ENCODE results near the gene ARHGAP44. TPM values are rescaled to one million over a fixed set of nuclear protein-coding genes. Genes with fewer than 3 reads are reported as not detected.
"Not testable (repeated sequence)": the region's sequence is repeated elsewhere in the genome, so short reads cannot be mapped to it uniquely, and the experiment has no call there.

ARHGAP44 gene
- polyA plus RNA-seq, 4 donors: 6.6 to 9.0 (median 7.6) TPM

- DNase-seq (ENCODE audit: low read depth in 4 of 4, low spot score in 2 of 4): no peak
These were observed 169.5 kb downstream of the ARHGAP44 start for GRCh38 chr17:12958786-12959185.

- DNase-seq (ENCODE audit: low read depth in 4 of 4, low spot score in 2 of 4): no peak
These were observed 170.1 kb downstream of the ARHGAP44 start for GRCh38 chr17:12959441-12959840.

- DNase-seq (ENCODE audit: low read depth in 4 of 4, low spot score in 2 of 4): no peak
These were observed 172.4 kb downstream of the ARHGAP44 start for GRCh38 chr17:12961655-12962054.

GRCh38 chr17:12963505-12963904 is 174.2 kb downstream of the ARHGAP44 start:
- DNase-seq (ENCODE audit: low read depth in 4 of 4, low spot score in 2 of 4): no peak

GRCh38 chr17:12964162-12964561 is 174.9 kb downstream of the ARHGAP44 start:
- no peak for DNase-seq (ENCODE audit: low read depth in 4 of 4, low spot score in 2 of 4)

GRCh38 chr17:12964840-12965239 is 175.5 kb downstream of the ARHGAP44 start:
- no peak for DNase-seq (ENCODE audit: low read depth in 4 of 4, low spot score in 2 of 4)

GRCh38 chr17:12965988-12966387 is 176.7 kb downstream of the ARHGAP44 start:
- DNase-seq (ENCODE audit: low read depth in 4 of 4, low spot score in 2 of 4): no peak

GRCh38 chr17:12966413-12966812 is 177.1 kb downstream of the ARHGAP44 start:
- no peak for DNase-seq (ENCODE audit: low read depth in 4 of 4, low spot score in 2 of 4)

GRCh38 chr17:12967962-12968361 is 178.7 kb downstream of the ARHGAP44 start:
- DNase-seq (ENCODE audit: low read depth in 4 of 4, low spot score in 2 of 4): no peak

- no peak for DNase-seq (ENCODE audit: low read depth in 4 of 4, low spot score in 2 of 4)
These were observed 184.3 kb downstream of the ARHGAP44 start for GRCh38 chr17:12973496-12974004.

GRCh38 chr17:12974005-12974531 is 184.8 kb downstream of the ARHGAP44 start:
- no peak for DNase-seq (ENCODE audit: low read depth in 4 of 4, low spot score in 2 of 4)

GRCh38 chr17:12977008-12977751 is 187.9 kb downstream of the ARHGAP44 start:
- no peak for DNase-seq (ENCODE audit: low read depth in 4 of 4, low spot score in 2 of 4)

- DNase-seq (ENCODE audit: low read depth in 4 of 4, low spot score in 2 of 4): not testable (repeated sequence)
These were observed 189.5 kb downstream of the ARHGAP44 start for GRCh38 chr17:12978787-12979186.

GRCh38 chr17:12979246-12979645 is 189.9 kb downstream of the ARHGAP44 start:
- no peak for DNase-seq (ENCODE audit: low read depth in 4 of 4, low spot score in 2 of 4)

- DNase-seq (ENCODE audit: low read depth in 4 of 4, low spot score in 2 of 4): no peak
These were observed 190.7 kb downstream of the ARHGAP44 start for GRCh38 chr17:12979826-12980500.

- DNase-seq (ENCODE audit: low read depth in 4 of 4, low spot score in 2 of 4): no peak
These were observed 192.9 kb downstream of the ARHGAP44 start for GRCh38 chr17:12982224-12982623.

GRCh38 chr17:12983991-12984884 is 194.9 kb downstream of the ARHGAP44 start:
- no peak for DNase-seq (ENCODE audit: low read depth in 4 of 4, low spot score in 2 of 4)

- DNase-seq (ENCODE audit: low read depth in 4 of 4, low spot score in 2 of 4): no peak
These were observed 196.4 kb downstream of the ARHGAP44 start for GRCh38 chr17:12985431-12986293.

GRCh38 chr17:12987120-12987519 is 197.8 kb downstream of the ARHGAP44 start:
- DNase-seq (ENCODE audit: low read depth in 4 of 4, low spot score in 2 of 4): no peak
